ENCODE results near the gene TMEM208. TPM values are rescaled to one million over a fixed set of nuclear protein-coding genes. Genes with fewer than 3 reads are reported as not detected.

Gene TMEM208
- total RNA-seq, 4 donors from 2014 or later: 28.0 to 47.6 (median 41.2) TPM

DNA sequence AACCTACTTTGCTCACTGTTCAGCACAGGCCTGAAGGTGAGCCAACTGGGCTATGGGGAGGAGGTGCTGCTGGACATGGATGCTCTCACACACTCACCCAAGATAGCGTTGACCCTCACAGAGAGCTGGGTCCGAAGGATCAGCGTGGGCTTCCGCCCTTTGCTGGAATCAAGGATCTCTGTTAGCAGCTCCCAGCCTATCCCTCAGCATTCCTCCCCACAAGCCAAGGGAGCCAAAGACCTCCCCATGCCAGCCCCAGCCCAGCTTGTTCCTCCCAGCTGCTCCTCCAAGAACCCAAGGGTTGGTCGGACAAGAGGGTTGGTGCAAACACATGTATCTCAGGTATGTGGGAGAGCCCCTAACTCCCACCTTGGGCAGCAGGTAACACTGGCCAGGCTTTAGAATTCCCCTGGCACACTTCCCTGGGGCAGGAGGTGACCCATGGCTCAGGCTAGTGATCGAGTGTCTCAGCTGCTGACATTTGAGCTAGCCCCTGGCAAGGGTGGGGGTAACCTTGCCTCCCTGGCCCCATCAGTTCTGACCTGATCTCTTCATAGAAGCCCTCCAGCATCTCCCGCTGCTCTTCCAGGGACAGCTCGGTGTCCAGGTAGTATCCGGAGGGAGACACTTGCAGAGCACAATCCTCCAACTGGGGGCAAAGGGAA is 12.0 kb downstream of the TMEM208 start:
- 81 to 92% methylated on average over 8 to 9 of the region's 9 CpGs for WGBS, 2 donors
- TF ChIP-seq EP300 (IDR thresholded peaks at IDR 0.05): no peak
- no peak for TF ChIP-seq POLR2A (IDR thresholded peaks at IDR 0.05)
- TF ChIP-seq, protein P1, sequence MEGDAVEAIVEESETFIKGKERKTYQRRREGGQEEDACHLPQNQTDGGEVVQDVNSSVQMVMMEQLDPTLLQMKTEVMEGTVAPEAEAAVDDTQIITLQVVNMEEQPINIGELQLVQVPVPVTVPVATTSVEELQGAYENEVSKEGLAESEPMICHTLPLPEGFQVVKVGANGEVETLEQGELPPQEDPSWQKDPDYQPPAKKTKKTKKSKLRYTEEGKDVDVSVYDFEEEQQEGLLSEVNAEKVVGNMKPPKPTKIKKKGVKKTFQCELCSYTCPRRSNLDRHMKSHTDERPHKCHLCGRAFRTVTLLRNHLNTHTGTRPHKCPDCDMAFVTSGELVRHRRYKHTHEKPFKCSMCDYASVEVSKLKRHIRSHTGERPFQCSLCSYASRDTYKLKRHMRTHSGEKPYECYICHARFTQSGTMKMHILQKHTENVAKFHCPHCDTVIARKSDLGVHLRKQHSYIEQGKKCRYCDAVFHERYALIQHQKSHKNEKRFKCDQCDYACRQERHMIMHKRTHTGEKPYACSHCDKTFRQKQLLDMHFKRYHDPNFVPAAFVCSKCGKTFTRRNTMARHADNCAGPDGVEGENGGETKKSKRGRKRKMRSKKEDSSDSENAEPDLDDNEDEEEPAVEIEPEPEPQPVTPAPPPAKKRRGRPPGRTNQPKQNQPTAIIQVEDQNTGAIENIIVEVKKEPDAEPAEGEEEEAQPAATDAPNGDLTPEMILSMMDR (IDR thresholded peaks at IDR 0.05): no peak

DNA sequence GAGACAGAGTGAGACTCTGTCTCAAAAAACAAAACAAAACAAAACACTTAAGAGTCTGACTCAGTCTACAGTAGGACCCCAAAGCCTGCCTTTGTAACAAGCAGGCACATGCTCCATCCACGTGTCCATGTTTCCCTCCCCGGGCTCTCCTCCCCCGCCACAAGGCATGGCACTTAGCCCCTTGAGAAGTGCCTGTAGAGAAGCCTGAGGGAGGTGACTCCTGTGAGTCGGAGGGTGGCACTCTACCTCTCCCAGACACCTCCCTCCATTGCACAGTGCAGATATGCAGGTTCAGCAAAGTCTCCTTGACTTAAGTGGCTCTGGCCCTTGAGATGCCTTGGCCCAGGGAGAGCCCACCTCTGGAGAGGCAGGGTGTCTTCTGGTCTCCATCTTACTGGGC is 13.6 kb downstream of the TMEM208 start:
- H3K27me3 ChIP-seq: no peaks in the 10 kb centered on the region
- 42 to 43% methylated on average over 4 of the region's 4 CpGs for WGBS, 2 donors
- TF ChIP-seq EP300 (IDR thresholded peaks at IDR 0.05) (no peak), POLR2A (IDR thresholded peaks at IDR 0.05) (no peak)
- TF ChIP-seq, protein P1 (IDR thresholded peaks at IDR 0.05): no peak
- DNase-seq (ENCODE audit: low spot score in 2 of 2): no peak
- peak overlapping the region in 3 of 4 donors; percentile 69 to 81 (median 77) for H3K27ac ChIP-seq
- no peaks in the 10 kb centered on the region for H3K9me3 ChIP-seq
- no peak overlapping the region for H3K4me3 ChIP-seq
- peaks cover 0 to 58% (median 33%) of the 10 kb centered on the region in 4 donors for H3K4me1 ChIP-seq
- H3K36me3 ChIP-seq: peaks cover 0 to 45% (median 21%) of the 10 kb centered on the region in 3 donors

More for the DNA sequence above, 12.0 kb downstream of the TMEM208 start:
- H3K4me3 ChIP-seq: no peak overlapping the region
- H3K9me3 ChIP-seq: no peaks in the 10 kb centered on the region
- no peaks in the 10 kb centered on the region for H3K27me3 ChIP-seq
- no peak for DNase-seq (ENCODE audit: low spot score in 2 of 2)
- peaks cover 7 to 60% (median 21%) of the 10 kb centered on the region in 3 donors for H3K36me3 ChIP-seq
- H3K4me1 ChIP-seq: peaks cover 0 to 42% (median 19%) of the 10 kb centered on the region in 4 donors
- no peak overlapping the region for H3K27ac ChIP-seq

GRCh38 chr16:67241008-67241900 is 14.3 kb downstream of the TMEM208 start:
- DNase-seq (ENCODE audit: low spot score in 2 of 2): no peak
- peaks cover 0 to 37% (median 14%) of the 10 kb centered on the region in 3 donors for H3K36me3 ChIP-seq
- TF ChIP-seq, protein P1 (IDR thresholded peaks at IDR 0.05): no peak
- no peak for TF ChIP-seq POLR2A (IDR thresholded peaks at IDR 0.05)
- no peak for TF ChIP-seq EP300 (IDR thresholded peaks at IDR 0.05)
- H3K9me3 ChIP-seq: no peaks in the 10 kb centered on the region
- peaks cover 0 to 63% (median 38%) of the 10 kb centered on the region in 4 donors for H3K4me1 ChIP-seq
- no peaks in the 10 kb centered on the region for H3K27me3 ChIP-seq
- H3K4me3 ChIP-seq: no peak overlapping the region
- 39 to 51% methylated on average over 10 of the region's 10 CpGs for WGBS, 2 donors
- peak overlapping the region; percentile 2 to 81 (median 73) for H3K27ac ChIP-seq

- H3K27ac ChIP-seq: peak overlapping the region in 3 of 4 donors; percentile 69 to 81 (median 77)
- H3K9me3 ChIP-seq: no peaks in the 10 kb centered on the region
- TF ChIP-seq, protein P1 (IDR thresholded peaks at IDR 0.05): no peak
- H3K27me3 ChIP-seq: no peaks in the 10 kb centered on the region
- no peak overlapping the region for H3K4me3 ChIP-seq
- DNase-seq (ENCODE audit: low spot score in 2 of 2): no peak
- WGBS, 2 donors: 75 to 86% methylated on average over 3 to 4 of the region's 4 CpGs
- peaks cover 0 to 27% (median 5%) of the 10 kb centered on the region in 3 donors for H3K36me3 ChIP-seq
- H3K4me1 ChIP-seq: peaks cover 0 to 60% (median 38%) of the 10 kb centered on the region in 4 donors
Observed at GRCh38 chr16:67242138-67242730, 15.3 kb downstream of the TMEM208 start.
